CD8-positive, alpha-beta memory T cell (primary cell): ENCODE measurements around the gene NFKBIA. TPM values are rescaled to one million over a fixed set of nuclear protein-coding genes. Genes with fewer than 3 reads are reported as not detected.
"Not testable (repeated sequence)": the region's sequence is repeated elsewhere in the genome, so short reads cannot be mapped to it uniquely, and the experiment has no call there.

Source experiments
- CTCF ChIA-PET: fragments of 350-600 bp; sonication (Branson Sonifier 250); formaldehyde crosslinking; loops from one replicate; lab custom pipeline; 2021; ENCODE audit warnings: antibody characterized with exemption; lab: Charles Lee
- POLR2A ChIA-PET: fragments of 350-600 bp; sonication (Branson Sonifier 250); formaldehyde crosslinking; loops from one replicate; lab custom pipeline; 2021; ENCODE audit warnings: antibody characterized with exemption; lab: Charles Lee
- DNase-seq, 5 donors: peaks; one replicate each; pipeline versions ENCODE4 v3.0.0 to v3.0.0-alpha.2; 2020 to 2022; ENCODE audit warnings: mixed read lengths in 1 of 5
- H3K27ac ChIP-seq: one replicate; pipeline ENCODE4 v1.7.0; 2013; ENCODE audit warnings: low read depth, mild to moderate bottlenecking, low read length, moderate library complexity
- H3K27me3 ChIP-seq: 2 replicates; pipeline ENCODE4 v1.7.0; 2013; ENCODE audit warnings: low read length, mild to moderate bottlenecking; ENCODE audit not compliant: insufficient read depth, poor library complexity, severe bottlenecking
- H3K36me3 ChIP-seq: 2 replicates; pipeline ENCODE4 v1.7.0; 2013; ENCODE audit warnings: mild to moderate bottlenecking, low read length, moderate library complexity; ENCODE audit not compliant: insufficient read depth
- H3K4me1 ChIP-seq: 2 replicates; pipeline ENCODE4 v1.7.0; 2013; ENCODE audit warnings: mild to moderate bottlenecking, low read length, moderate library complexity; ENCODE audit not compliant: insufficient read depth
- H3K4me3 ChIP-seq: 2 replicates; pipeline ENCODE4 v1.7.0; 2013; ENCODE audit warnings: mild to moderate bottlenecking, low read length
- H3K9me3 ChIP-seq: 2 replicates; pipeline ENCODE4 v1.7.0; 2013; ENCODE audit warnings: mild to moderate bottlenecking, low read length
- H3K27ac Mint-ChIP-seq, 8 donors: one replicate each; pipeline ENCODE4 v1.8.0; 2020 to 2021; ENCODE audit warnings: mixed read lengths in 8 of 8, mild to moderate bottlenecking in 6 of 8, inconsistent platforms in 3 of 8, moderate library complexity in 3 of 8
- H3K27me3 Mint-ChIP-seq, 2 donors: one replicate each; pipeline ENCODE4 v1.8.0; 2020 to 2021; ENCODE audit warnings: mixed read lengths in 2 of 2, mild to moderate bottlenecking in 1 of 2, moderate library complexity in 1 of 2
- H3K36me3 Mint-ChIP-seq, 3 donors: one replicate each; pipeline ENCODE4 v1.8.0; 2020 to 2021; ENCODE audit warnings: mixed read lengths in 3 of 3, inconsistent platforms in 1 of 3, mild to moderate bottlenecking in 1 of 3
- H3K4me1 Mint-ChIP-seq, 3 donors: one replicate each; pipeline ENCODE4 v1.8.0; 2020 to 2021; ENCODE audit warnings: mixed read lengths in 3 of 3, inconsistent platforms in 1 of 3, mild to moderate bottlenecking in 1 of 3
- H3K4me3 Mint-ChIP-seq, 7 donors: one replicate each; pipeline ENCODE4 v1.8.0; 2020 to 2021; ENCODE audit warnings: mixed read lengths in 7 of 7, mild to moderate bottlenecking in 6 of 7, moderate library complexity in 4 of 7, inconsistent platforms in 2 of 7
- H3K9me3 Mint-ChIP-seq, 5 donors: one replicate each; pipeline ENCODE4 v1.8.0; 2020 to 2022; ENCODE audit warnings: mixed read lengths in 5 of 5, mild to moderate bottlenecking in 3 of 5, moderate library complexity in 2 of 5, inconsistent platforms in 1 of 5
- polyA plus RNA-seq: library from polyadenylated mRNA; unstranded; fragments of 300-500 nt; fragmentation: Illumina TruSeq; gene quantifications from one replicate; pipeline ENCODE4 v1.2.3, GENCODE V29; 2021
- total RNA-seq, 2 experiments: library from RNA; stranded (reverse); gene quantifications; one replicate each; pipeline ENCODE4 v1.2.3, GENCODE V29; 2021

NFKBIA gene
- total and polyA plus RNA-seq, 3 experiments from 2014 or later = 344 to 483 (median 482) TPM

DNA sequence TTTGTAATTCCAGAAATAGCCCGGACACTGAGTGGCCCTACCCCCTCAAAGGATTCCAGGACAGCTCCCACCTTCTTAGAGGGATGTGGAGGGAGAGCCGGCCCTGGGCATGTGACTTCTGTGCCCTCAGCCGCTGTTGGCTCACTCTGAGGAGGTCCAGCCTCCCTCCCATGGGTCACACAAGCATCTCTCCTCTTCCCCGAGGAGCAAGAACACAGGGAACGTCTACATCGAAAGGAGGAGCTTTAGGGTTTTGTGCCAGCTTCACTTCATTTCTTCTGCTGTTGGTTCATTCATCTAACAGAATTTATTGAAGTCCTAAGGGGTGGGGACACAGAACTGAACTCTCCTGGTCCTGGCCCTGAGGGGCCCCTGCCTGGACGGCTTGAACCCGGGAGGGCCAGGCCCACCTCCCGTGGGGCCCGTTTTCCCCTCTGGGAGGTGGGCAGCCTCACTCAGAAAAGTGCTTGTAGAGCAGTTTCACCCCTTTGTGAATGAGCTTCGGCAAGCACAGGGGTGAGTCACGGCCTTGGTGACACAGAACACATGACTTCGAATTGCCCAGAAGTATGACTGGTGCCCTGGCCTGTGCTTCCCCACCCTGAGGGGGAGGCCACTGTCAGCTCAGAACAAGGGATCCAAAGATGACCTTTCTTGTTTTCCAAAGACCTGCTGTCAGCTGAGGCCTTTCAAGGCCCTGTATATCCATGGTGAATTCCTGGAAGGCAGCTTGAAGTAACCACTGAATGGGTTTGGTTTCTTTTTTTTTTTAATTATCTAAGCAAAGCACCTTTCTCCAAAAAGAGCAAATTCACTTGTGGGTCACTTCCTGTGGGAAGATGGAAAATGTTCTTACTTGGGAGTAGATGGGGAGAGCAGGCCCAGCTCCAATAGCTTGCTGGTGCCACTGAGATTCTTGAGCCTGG, 39.2 kb downstream of the NFKBIA start:
- Histone ChIP-seq H3K36me3 (no peaks in the 10 kb centered on the region), H3K9me3 (no peaks in the 10 kb centered on the region), H3K27me3 (no peaks in the 10 kb centered on the region), H3K4me1 (peaks cover 27% of the 10 kb centered on the region), H3K27ac (peak overlapping the region; percentile 54), H3K4me3 (no peak overlapping the region)
- Mint-ChIP-seq H3K36me3 (no peaks in the 10 kb centered on the region), H3K27me3 (no peaks in the 10 kb centered on the region), H3K9me3 (peaks cover 0 to under 1% (median 0%) of the 10 kb centered on the region in 5 donors), H3K4me3 (no peak overlapping the region), H3K27ac (peak overlapping the region in 4 of 8 donors; percentile 56 to 72 (median 60)), H3K4me1 (peaks cover 24 to 38% (median 28%) of the 10 kb centered on the region in 3 donors)
- CTCF ChIA-PET = interaction anchor here (0.6 to 1.5 kb wide), 3 partner anchors 26 to 40 kb away, joined by 3 to 7 read pairs (median 3); partner anchors contain the start of gene NFKBIA
- POLR2A ChIA-PET = interaction anchor here (1.2 kb wide), 1 partner anchor 46 kb away, joined by 8 read pairs; no protein-coding TSS in a partner anchor
- peak in 1 of 5 donors; percentile 60 for DNase-seq

DNA sequence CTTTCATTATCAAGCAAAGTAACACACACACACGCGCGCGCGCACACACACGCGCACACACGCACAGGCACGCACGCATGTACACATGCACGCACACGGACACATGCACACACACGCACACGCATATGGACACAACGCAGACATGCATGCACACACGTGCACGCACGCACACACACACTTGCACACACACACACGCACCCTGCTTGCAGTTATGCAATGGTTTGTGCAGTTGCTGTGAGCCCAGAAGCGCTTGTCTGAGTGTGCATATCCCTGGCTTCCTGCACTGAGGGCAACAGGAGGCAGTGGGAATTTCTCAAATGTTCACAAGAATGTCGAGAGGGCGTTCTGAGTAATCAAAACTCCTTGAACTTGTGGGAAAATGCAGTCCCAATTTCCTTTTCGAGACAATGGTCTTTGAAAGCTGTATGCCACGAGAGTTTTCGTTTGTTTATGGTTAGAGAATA, 41.6 kb downstream of the NFKBIA start:
- ChIA-PET POLR2A (no interaction called here), CTCF (interaction anchor here (1.0 kb wide), 1 partner anchor 18 kb away, joined by 4 read pairs; no protein-coding TSS in a partner anchor)
- H3K27ac Mint-ChIP-seq = no peak overlapping the region
- no peak overlapping the region for H3K4me3 Mint-ChIP-seq
- H3K9me3 Mint-ChIP-seq = no peaks in the 10 kb centered on the region
- Histone ChIP-seq H3K4me1 (peaks cover 15% of the 10 kb centered on the region), H3K9me3 (no peaks in the 10 kb centered on the region), H3K27me3 (no peaks in the 10 kb centered on the region), H3K4me3 (no peak overlapping the region), H3K36me3 (no peaks in the 10 kb centered on the region), H3K27ac (no peak overlapping the region)
- no peaks in the 10 kb centered on the region for H3K27me3 Mint-ChIP-seq
- H3K36me3 Mint-ChIP-seq = no peaks in the 10 kb centered on the region
- DNase-seq = no peak
- H3K4me1 Mint-ChIP-seq = peaks cover 17 to 30% (median 19%) of the 10 kb centered on the region in 3 donors

GRCh38 chr14:35362450-35362849, 42.1 kb downstream of the NFKBIA start:
- POLR2A ChIA-PET = no interaction called here
- Mint-ChIP-seq H3K27ac (no peak overlapping the region), H3K36me3 (no peaks in the 10 kb centered on the region), H3K4me1 (peaks cover 12 to 25% (median 14%) of the 10 kb centered on the region in 3 donors), H3K9me3 (no peaks in the 10 kb centered on the region), H3K27me3 (no peaks in the 10 kb centered on the region), H3K4me3 (no peak overlapping the region)
- no peaks in the 10 kb centered on the region for H3K9me3 ChIP-seq
- H3K27me3 ChIP-seq = no peaks in the 10 kb centered on the region
- no peak overlapping the region for H3K4me3 ChIP-seq
- no peak for DNase-seq
- peaks cover 11% of the 10 kb centered on the region for H3K4me1 ChIP-seq
- CTCF ChIA-PET = no interaction called here
- no peak overlapping the region for H3K27ac ChIP-seq
- H3K36me3 ChIP-seq = no peaks in the 10 kb centered on the region

DNA sequence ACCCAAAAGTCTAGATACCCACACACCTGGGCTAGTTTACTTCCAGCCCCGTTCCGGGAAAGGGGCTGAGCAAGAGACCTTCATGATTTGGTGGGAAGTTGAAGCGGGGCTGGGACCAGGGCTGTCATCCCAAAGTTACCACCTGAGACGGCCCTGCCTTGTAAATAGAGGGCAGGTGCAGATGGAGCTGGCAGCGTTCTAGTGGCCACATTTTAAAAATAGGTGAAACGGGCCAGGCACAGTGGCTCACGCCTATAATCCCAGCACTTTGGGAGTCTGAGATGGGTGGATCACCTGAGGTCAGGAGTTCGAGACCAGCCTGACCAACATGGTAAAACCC, 43.4 kb downstream of the NFKBIA start:
- H3K4me3 Mint-ChIP-seq = no peak overlapping the region
- no peaks in the 10 kb centered on the region for H3K27me3 Mint-ChIP-seq
- Histone ChIP-seq H3K9me3 (no peaks in the 10 kb centered on the region), H3K27ac (no peak overlapping the region), H3K4me3 (no peak overlapping the region), H3K4me1 (no peaks in the 10 kb centered on the region), H3K27me3 (no peaks in the 10 kb centered on the region), H3K36me3 (no peaks in the 10 kb centered on the region)
- H3K9me3 Mint-ChIP-seq = no peaks in the 10 kb centered on the region
- no peak overlapping the region for H3K27ac Mint-ChIP-seq
- no peak for DNase-seq
- H3K36me3 Mint-ChIP-seq = no peaks in the 10 kb centered on the region
- CTCF ChIA-PET = no interaction called here
- peaks cover 5 to 17% (median 7%) of the 10 kb centered on the region in 3 donors for H3K4me1 Mint-ChIP-seq
- POLR2A ChIA-PET = no interaction called here

DNA sequence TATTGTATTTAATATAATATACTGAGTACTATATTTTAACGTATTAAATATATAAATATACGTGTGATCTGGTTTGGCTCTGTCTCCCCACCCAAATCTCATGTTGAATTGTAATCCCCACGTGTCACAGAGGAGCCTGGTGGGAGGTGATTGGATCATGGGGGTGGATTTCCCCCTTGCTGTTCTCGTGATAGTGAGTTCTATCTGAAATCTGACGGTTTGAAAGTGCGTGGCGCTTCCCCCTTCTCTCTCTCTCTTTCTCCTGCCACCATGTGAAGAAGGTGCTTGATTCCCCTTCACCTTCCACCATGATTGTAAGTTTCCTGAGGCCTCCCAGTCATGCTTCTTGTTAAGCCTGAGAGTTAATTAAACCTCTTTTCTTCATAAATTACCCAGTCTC, 44.9 kb downstream of the NFKBIA start:
- peak overlapping the region in 2 of 8 donors; percentile 83 to 92 for H3K27ac Mint-ChIP-seq
- H3K27me3 ChIP-seq, POLR2A ChIA-PET, CTCF ChIA-PET, H3K4me1 ChIP-seq, H3K9me3 Mint-ChIP-seq, H3K4me1 Mint-ChIP-seq, H3K4me3 Mint-ChIP-seq, H3K9me3 ChIP-seq, H3K36me3 Mint-ChIP-seq, H3K36me3 ChIP-seq, H3K27me3 Mint-ChIP-seq, DNase-seq, H3K27ac ChIP-seq, H3K4me3 ChIP-seq: not testable (repeated sequence)

GRCh38 chr14:35355981-35356841, 48.3 kb downstream of the NFKBIA start:
- no peak overlapping the region for H3K27ac ChIP-seq
- peaks cover 9 to 13% (median 10%) of the 10 kb centered on the region in 3 donors for H3K4me1 Mint-ChIP-seq
- H3K9me3 ChIP-seq = no peaks in the 10 kb centered on the region
- H3K27me3 ChIP-seq = no peaks in the 10 kb centered on the region
- no peaks in the 10 kb centered on the region for H3K9me3 Mint-ChIP-seq
- H3K4me1 ChIP-seq = peaks cover 4% of the 10 kb centered on the region
- POLR2A ChIA-PET = no interaction called here
- no peak for DNase-seq
- H3K36me3 Mint-ChIP-seq = no peaks in the 10 kb centered on the region
- H3K4me3 ChIP-seq = no peak overlapping the region
- H3K27me3 Mint-ChIP-seq = no peaks in the 10 kb centered on the region
- CTCF ChIA-PET = no interaction called here
- H3K27ac Mint-ChIP-seq = peak overlapping the region in 2 of 8 donors; percentile 9 to 25
- H3K36me3 ChIP-seq = no peaks in the 10 kb centered on the region
- no peak overlapping the region for H3K4me3 Mint-ChIP-seq

- H3K9me3 ChIP-seq, H3K36me3 ChIP-seq, H3K27me3 ChIP-seq, H3K27ac ChIP-seq, H3K4me1 ChIP-seq, DNase-seq, H3K36me3 Mint-ChIP-seq, H3K27ac Mint-ChIP-seq, CTCF ChIA-PET, H3K9me3 Mint-ChIP-seq, H3K4me3 Mint-ChIP-seq, H3K4me3 ChIP-seq, POLR2A ChIA-PET, H3K27me3 Mint-ChIP-seq: not testable (repeated sequence)
- H3K4me1 Mint-ChIP-seq = peaks cover 9 to 13% (median 10%) of the 10 kb centered on the region in 3 donors
Measured at GRCh38 chr14:35355235-35355634, 49.3 kb downstream of the NFKBIA start.
